ENCODE measurements around the gene PPP1R13B. TPM values are rescaled to one million over a fixed set of nuclear protein-coding genes. Genes with fewer than 3 reads are reported as not detected.
A peak's percentile ranks its signal among the peaks of the same experiment; 100 is the strongest.

PPP1R13B gene
- total and polyA plus RNA-seq, 2 donors from 2014 or later, result 15.1 to 69.4 TPM

GRCh38 chr14:103820382-103820781 is 27.0 kb downstream of the PPP1R13B start:
- Histone ChIP-seq H3K4me3 (ENCODE audit: low read length in 3 of 3) (peak overlapping the region in 1 of 3 donors; percentile 33), H3K36me3 (ENCODE audit: control insufficient read depth in 2 of 3, insufficient read depth in 3 of 3, low read length in 3 of 3) (no peaks in the 10 kb centered on the region), H3K4me1 (ENCODE audit: control insufficient read depth in 2 of 3, insufficient read depth in 2 of 3, low read depth in 1 of 3, low read length in 3 of 3) (peaks cover 2 to 10% (median 6%) of the 10 kb centered on the region in 3 donors), H3K9me3 (ENCODE audit: control insufficient read depth in 2 of 3, insufficient read depth in 1 of 3, low read length in 3 of 3) (no peaks in the 10 kb centered on the region), H3K27ac (ENCODE audit: low read depth in 2 of 2, low read length in 2 of 2) (no peak overlapping the region), H3K9ac (ENCODE audit: low read length in 3 of 3) (no peak overlapping the region), H3K27me3 (ENCODE audit: control insufficient read depth, insufficient read depth, low read length) (no peaks in the 10 kb centered on the region)
- DNase-seq (peak in 2 of 5 donors; percentile 36 to 42), FAIRE-seq (no peak)
- intact Hi-C loops (cut with DNase I), result no loop called here
- TF ChIP-seq, protein P1, sequence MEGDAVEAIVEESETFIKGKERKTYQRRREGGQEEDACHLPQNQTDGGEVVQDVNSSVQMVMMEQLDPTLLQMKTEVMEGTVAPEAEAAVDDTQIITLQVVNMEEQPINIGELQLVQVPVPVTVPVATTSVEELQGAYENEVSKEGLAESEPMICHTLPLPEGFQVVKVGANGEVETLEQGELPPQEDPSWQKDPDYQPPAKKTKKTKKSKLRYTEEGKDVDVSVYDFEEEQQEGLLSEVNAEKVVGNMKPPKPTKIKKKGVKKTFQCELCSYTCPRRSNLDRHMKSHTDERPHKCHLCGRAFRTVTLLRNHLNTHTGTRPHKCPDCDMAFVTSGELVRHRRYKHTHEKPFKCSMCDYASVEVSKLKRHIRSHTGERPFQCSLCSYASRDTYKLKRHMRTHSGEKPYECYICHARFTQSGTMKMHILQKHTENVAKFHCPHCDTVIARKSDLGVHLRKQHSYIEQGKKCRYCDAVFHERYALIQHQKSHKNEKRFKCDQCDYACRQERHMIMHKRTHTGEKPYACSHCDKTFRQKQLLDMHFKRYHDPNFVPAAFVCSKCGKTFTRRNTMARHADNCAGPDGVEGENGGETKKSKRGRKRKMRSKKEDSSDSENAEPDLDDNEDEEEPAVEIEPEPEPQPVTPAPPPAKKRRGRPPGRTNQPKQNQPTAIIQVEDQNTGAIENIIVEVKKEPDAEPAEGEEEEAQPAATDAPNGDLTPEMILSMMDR (IDR thresholded peaks at IDR 0.05; ENCODE audit: borderline replicate concordance, extremely low read depth, insufficient read depth), result no peak

DNA sequence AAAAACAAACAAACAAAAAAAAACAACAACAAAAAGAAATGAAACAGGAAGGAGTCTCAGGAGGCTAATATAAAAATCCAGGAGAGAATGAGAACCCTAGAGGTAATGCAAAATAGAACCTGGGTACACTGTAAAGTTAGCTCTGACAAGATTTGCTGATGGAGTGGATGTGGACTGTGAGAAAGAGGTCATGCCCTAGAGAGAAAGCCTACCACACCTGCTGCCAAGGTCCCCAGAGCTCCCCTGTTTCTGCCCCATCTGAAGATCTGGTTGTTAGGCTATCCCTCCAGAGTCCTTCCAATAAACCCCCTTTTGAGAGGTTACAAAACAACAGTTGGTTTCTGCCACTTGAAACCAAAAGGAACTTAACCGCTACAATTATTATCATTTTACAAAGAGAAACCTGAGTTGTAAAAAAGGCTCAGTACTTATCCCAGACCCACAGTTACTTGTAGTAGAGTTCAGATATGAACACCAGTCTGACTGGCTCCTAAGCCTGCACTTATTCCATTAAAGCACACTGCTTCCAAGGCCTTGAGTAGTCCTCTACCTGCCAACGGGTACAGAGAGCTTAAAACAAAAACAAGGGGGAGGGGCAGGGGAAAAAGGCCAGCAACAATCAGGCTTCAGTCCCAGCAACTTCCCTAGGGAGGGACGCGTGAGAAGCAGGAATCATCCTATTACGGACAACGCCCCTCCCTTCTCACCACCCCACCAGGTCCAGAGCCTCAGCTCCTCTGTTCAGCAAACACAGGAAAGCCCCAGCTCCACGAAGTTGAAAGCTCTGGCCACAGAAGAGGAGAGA is 27.7 kb downstream of the PPP1R13B start:
- H3K36me3 ChIP-seq (ENCODE audit: control insufficient read depth in 2 of 3, insufficient read depth in 3 of 3, low read length in 3 of 3), result no peaks in the 10 kb centered on the region
- intact Hi-C loops (cut with DNase I), result no loop called here
- H3K4me3 ChIP-seq (ENCODE audit: low read length in 3 of 3), result peak overlapping the region in 1 of 3 donors; percentile 33

GRCh38 chr14:103818870-103819269 is 28.5 kb downstream of the PPP1R13B start:
- intact Hi-C loops (cut with DNase I), result no loop called here
- H3K4me1 ChIP-seq (ENCODE audit: control insufficient read depth in 2 of 3, insufficient read depth in 2 of 3, low read depth in 1 of 3, low read length in 3 of 3), result peaks cover 0 to 10% (median 3%) of the 10 kb centered on the region in 3 donors
- no peak overlapping the region for H3K27ac ChIP-seq (ENCODE audit: low read depth in 2 of 2, low read length in 2 of 2)

More for the DNA sequence above, 27.7 kb downstream of the PPP1R13B start:
- Histone ChIP-seq H3K4me1 (ENCODE audit: control insufficient read depth in 2 of 3, insufficient read depth in 2 of 3, low read depth in 1 of 3, low read length in 3 of 3) (peaks cover 0 to 10% (median 3%) of the 10 kb centered on the region in 3 donors), H3K27me3 (ENCODE audit: control insufficient read depth, insufficient read depth, low read length) (no peaks in the 10 kb centered on the region), H3K9ac (ENCODE audit: low read length in 3 of 3) (no peak overlapping the region), H3K9me3 (ENCODE audit: control insufficient read depth in 2 of 3, insufficient read depth in 1 of 3, low read length in 3 of 3) (no peaks in the 10 kb centered on the region), H3K27ac (ENCODE audit: low read depth in 2 of 2, low read length in 2 of 2) (peak overlapping the region in 1 of 2 donors; percentile 13)
- no peak for FAIRE-seq
- TF ChIP-seq, protein P1 (IDR thresholded peaks at IDR 0.05; ENCODE audit: borderline replicate concordance, extremely low read depth, insufficient read depth), result no peak
- peak in 4 of 5 donors; percentile 27 to 69 (median 36) for DNase-seq

More at GRCh38 chr14:103818870-103819269, 28.5 kb downstream of the PPP1R13B start:
- Histone ChIP-seq H3K27me3 (ENCODE audit: control insufficient read depth, insufficient read depth, low read length) (no peaks in the 10 kb centered on the region), H3K4me3 (ENCODE audit: low read length in 3 of 3) (no peak overlapping the region), H3K9me3 (ENCODE audit: control insufficient read depth in 2 of 3, insufficient read depth in 1 of 3, low read length in 3 of 3) (no peaks in the 10 kb centered on the region), H3K36me3 (ENCODE audit: control insufficient read depth in 2 of 3, insufficient read depth in 3 of 3, low read length in 3 of 3) (no peaks in the 10 kb centered on the region), H3K9ac (ENCODE audit: low read length in 3 of 3) (no peak overlapping the region)
- DNase-seq (no peak), FAIRE-seq (no peak)
- TF ChIP-seq, protein P1 (IDR thresholded peaks at IDR 0.05; ENCODE audit: borderline replicate concordance, extremely low read depth, insufficient read depth), result no peak
